Fibroblast of lung (primary cell): ENCODE results near the gene EIF4E2. TPM values are rescaled to one million over a fixed set of nuclear protein-coding genes. Genes with fewer than 3 reads are reported as not detected.

Experiments
- DNase-seq, 2 donors: peaks; one replicate each; pipeline versions ENCODE4 v3.0.0 to v3.0.0-alpha.2; 2010; ENCODE audit warnings: low read depth in 2 of 2
- H2AFZ ChIP-seq: 2 replicates; pipeline ENCODE4 v1.5.1; 2012; ENCODE audit warnings: low read length, control low read depth, inconsistent platforms
- H3K27ac ChIP-seq: 2 replicates; pipeline ENCODE4 v1.5.1; 2011; ENCODE audit warnings: low read length, control low read depth; ENCODE audit not compliant: insufficient read depth
- H3K27me3 ChIP-seq: 2 replicates; pipeline ENCODE4 v1.5.1; 2011; ENCODE audit warnings: mild to moderate bottlenecking, low read length; ENCODE audit not compliant: control insufficient read depth, insufficient read depth
- H3K36me3 ChIP-seq: 2 replicates; pipeline ENCODE4 v1.5.1; 2011; ENCODE audit warnings: low read length; ENCODE audit not compliant: control insufficient read depth, insufficient read depth
- H3K4me1 ChIP-seq: 2 replicates; pipeline ENCODE4 v1.5.1; 2011; ENCODE audit warnings: low read length; ENCODE audit not compliant: control insufficient read depth, insufficient read depth; ENCODE audit errors: extremely low read depth
- H3K4me2 ChIP-seq: 2 replicates; pipeline ENCODE4 v1.5.1; 2011; ENCODE audit warnings: low read length, control low read depth; ENCODE audit not compliant: insufficient read depth; ENCODE audit errors: extremely low read depth
- H3K4me3 ChIP-seq, 4 experiments: fragments of 200-600 bp in 1 of 4; sonication (generic) in 1 of 4; replicated peaks in 1 of 4; 2 replicates each; pipeline ENCODE4 v1.5.1; 2011 to 2016; ENCODE audit warnings: low read length in 4 of 4, low read depth in 3 of 4, mild to moderate bottlenecking in 3 of 4, control low read depth in 2 of 4, inconsistent platforms in 1 of 4, mixed read lengths in 1 of 4; ENCODE audit not compliant: insufficient read depth in 1 of 4; ENCODE audit errors: control extremely low read depth in 1 of 4
- H3K79me2 ChIP-seq: 2 replicates; pipeline ENCODE4 v1.5.1; 2012; ENCODE audit warnings: mild to moderate bottlenecking, low read length, inconsistent platforms; ENCODE audit not compliant: control insufficient read depth, insufficient read depth
- H3K9ac ChIP-seq: 2 replicates; pipeline ENCODE4 v1.5.1; 2011; ENCODE audit warnings: mild to moderate bottlenecking, low read length, control low read depth; ENCODE audit not compliant: insufficient read depth
- H3K9me3 ChIP-seq: 2 replicates; pipeline ENCODE4 v1.5.1; 2012; ENCODE audit warnings: low read depth, low read length; ENCODE audit not compliant: control insufficient read depth, insufficient read depth
- H4K20me1 ChIP-seq: 2 replicates; pipeline ENCODE4 v1.5.1; 2011; ENCODE audit warnings: low read length; ENCODE audit not compliant: control insufficient read depth, insufficient read depth; ENCODE audit errors: extremely low read depth
- EZH2 ChIP-seq: IDR thresholded peaks from 2 replicates; pipeline ENCODE4 v1.5.1; 2012; ENCODE audit warnings: low read length, control low read depth, mild to moderate bottlenecking; ENCODE audit errors: missing control alignments
- polyA plus RNA-seq, 2 donors: library from polyadenylated mRNA; depleted of rRNA in 1 of 2; stranded (reverse) in 1 of 2; unstranded in 1 of 2; fragments of >200 nt; gene quantifications; 2 replicates each; pipeline ENCODE4 v1.2.1, GENCODE V29; 2011 to 2012; ENCODE audit warnings: missing spikeins in 1 of 2
- total RNA-seq: library from RNA; depleted of rRNA; stranded (reverse); fragments of >200 nt; gene quantifications from 2 replicates; pipeline ENCODE4 v1.2.1, GENCODE V29; 2014
- TF ChIP-seq, protein P1 (sequence below), 2 donors: IDR thresholded peaks in 1 of 2; conservative IDR thresholded peaks in 1 of 2; 1 replicate in 1 of 2; 2 replicates in 1 of 2; pipeline ENCODE4 v1.5.1; 2011 to 2012; ENCODE audit warnings: low read length in 2 of 2, control low read depth in 1 of 2, inconsistent platforms in 1 of 2, low read depth in 1 of 2, mild to moderate bottlenecking in 1 of 2

Gene EIF4E2
- total and polyA plus RNA-seq, 2 donors (not counting 1 experiment from before 2014, with no cell fraction given) = 77.6 to 101 TPM

DNA sequence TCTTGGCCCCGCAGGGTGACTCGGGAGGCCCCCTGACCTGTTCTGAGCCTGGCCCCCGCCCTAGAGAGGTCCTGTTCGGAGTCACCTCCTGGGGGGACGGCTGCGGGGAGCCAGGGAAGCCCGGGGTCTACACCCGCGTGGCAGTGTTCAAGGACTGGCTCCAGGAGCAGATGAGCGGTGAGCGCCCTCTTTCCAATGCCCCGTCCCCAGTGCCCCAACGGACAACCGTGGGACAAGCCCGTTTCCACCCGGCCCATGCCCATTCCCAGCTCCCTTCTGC is 27.1 kb upstream of the EIF4E2 start:
- H3K4me3 ChIP-seq = no peak overlapping the region
- no peak for DNase-seq
- TF ChIP-seq, protein P1, sequence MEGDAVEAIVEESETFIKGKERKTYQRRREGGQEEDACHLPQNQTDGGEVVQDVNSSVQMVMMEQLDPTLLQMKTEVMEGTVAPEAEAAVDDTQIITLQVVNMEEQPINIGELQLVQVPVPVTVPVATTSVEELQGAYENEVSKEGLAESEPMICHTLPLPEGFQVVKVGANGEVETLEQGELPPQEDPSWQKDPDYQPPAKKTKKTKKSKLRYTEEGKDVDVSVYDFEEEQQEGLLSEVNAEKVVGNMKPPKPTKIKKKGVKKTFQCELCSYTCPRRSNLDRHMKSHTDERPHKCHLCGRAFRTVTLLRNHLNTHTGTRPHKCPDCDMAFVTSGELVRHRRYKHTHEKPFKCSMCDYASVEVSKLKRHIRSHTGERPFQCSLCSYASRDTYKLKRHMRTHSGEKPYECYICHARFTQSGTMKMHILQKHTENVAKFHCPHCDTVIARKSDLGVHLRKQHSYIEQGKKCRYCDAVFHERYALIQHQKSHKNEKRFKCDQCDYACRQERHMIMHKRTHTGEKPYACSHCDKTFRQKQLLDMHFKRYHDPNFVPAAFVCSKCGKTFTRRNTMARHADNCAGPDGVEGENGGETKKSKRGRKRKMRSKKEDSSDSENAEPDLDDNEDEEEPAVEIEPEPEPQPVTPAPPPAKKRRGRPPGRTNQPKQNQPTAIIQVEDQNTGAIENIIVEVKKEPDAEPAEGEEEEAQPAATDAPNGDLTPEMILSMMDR (conservative IDR thresholded peaks at IDR 0.05 in 1 of 2, IDR thresholded peaks at IDR 0.05 in 1 of 2; ENCODE audit: low read depth in 1 of 2, low read length in 2 of 2) = no peak
- TF ChIP-seq EZH2 = peak; percentile 68
- no peak overlapping the region for H2AFZ ChIP-seq
- H4K20me1 ChIP-seq = no peaks in the 10 kb centered on the region
- H3K79me2 ChIP-seq = no peaks in the 10 kb centered on the region
- H3K4me2 ChIP-seq = no peak overlapping the region
- no peaks in the 10 kb centered on the region for H3K4me1 ChIP-seq
- H3K9me3 ChIP-seq = no peaks in the 10 kb centered on the region
- H3K9ac ChIP-seq = no peak overlapping the region
- H3K27ac ChIP-seq = no peak overlapping the region
- H3K27me3 ChIP-seq = peaks cover 15% of the 10 kb centered on the region
- no peaks in the 10 kb centered on the region for H3K36me3 ChIP-seq

DNA sequence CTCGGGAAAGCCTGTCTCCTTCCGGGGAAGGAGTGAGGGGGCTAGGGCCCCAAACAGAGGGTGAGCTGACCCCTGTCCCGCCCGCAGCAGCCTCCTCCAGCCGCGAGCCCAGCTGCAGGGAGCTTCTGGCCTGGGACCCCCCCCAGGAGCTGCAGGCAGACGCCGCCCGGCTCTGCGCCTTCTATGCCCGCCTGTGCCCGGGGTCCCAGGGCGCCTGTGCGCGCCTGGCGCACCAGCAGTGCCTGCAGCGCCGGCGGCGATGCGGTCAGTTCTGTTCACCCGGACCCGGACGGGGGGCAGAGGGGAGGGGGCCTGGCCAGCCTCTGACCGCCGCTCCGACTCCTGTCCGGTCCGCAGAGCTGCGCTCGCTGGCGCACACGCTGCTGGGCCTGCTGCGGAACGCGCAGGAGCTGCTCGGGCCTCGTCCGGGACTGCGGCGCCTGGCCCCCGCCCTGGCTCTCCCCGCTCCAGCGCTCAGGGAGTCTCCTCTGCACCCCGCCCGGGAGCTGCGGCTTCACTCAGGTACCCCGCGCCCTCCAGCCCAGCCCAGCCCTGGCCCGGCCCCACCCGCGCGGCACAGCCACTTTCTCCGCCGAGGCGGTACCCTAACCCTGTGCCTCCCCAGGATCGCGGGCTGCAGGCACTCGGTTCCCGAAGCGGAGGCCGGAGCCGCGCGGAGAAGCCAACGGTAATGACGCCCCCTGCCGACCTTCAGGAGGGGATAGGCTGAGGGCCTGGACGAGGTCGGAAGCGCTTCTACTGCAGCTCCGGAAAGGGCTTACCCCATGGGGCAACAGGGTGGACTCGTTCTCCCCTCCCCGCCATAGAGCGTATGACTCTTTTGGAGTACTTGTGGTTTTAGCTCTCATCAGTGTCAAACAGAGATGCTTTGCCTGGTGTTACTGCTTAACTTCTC is 26.5 kb upstream of the EIF4E2 start:
- Histone ChIP-seq H2AFZ (no peak overlapping the region), H3K9me3 (no peaks in the 10 kb centered on the region), H3K27ac (no peak overlapping the region), H3K79me2 (no peaks in the 10 kb centered on the region), H3K4me1 (no peaks in the 10 kb centered on the region), H3K27me3 (peaks cover 15% of the 10 kb centered on the region), H4K20me1 (no peaks in the 10 kb centered on the region), H3K4me3 (peak overlapping the region in 1 of 4 experiments; percentile 2), H3K4me2 (peak overlapping the region; percentile 35), H3K9ac (no peak overlapping the region), H3K36me3 (no peaks in the 10 kb centered on the region)
- TF ChIP-seq, protein P1 (conservative IDR thresholded peaks at IDR 0.05 in 1 of 2, IDR thresholded peaks at IDR 0.05 in 1 of 2; ENCODE audit: low read depth in 1 of 2, low read length in 2 of 2) = no peak
- TF ChIP-seq EZH2 = peak; percentile 8
- DNase-seq = peak; percentile 15 to 28

DNA sequence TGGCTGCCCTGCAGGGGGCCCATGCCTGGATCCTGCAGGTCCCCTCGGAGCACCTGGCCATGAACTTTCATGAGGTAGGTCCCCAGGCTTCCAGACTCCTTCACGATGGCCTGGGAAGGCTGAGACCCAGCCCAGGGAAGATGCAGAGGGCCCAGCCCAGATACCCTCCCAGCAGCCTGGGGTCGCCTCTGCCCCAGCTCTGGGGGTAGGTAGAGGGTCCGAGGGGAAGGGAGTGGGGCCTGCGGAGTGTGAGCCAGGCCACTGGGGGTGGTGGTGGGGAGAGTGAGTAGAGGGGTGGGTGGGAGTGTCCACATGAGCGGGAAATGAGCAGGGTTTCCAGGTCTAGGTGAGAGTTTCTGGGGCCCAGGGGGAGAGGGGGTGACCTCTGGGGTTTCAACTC is 25.7 kb upstream of the EIF4E2 start:
- H3K9me3 ChIP-seq = no peaks in the 10 kb centered on the region
- H3K36me3 ChIP-seq = no peaks in the 10 kb centered on the region
- H3K79me2 ChIP-seq = no peaks in the 10 kb centered on the region
- no peak overlapping the region for H3K9ac ChIP-seq
- no peak overlapping the region for H3K4me3 ChIP-seq
- no peak overlapping the region for H3K27ac ChIP-seq
- no peak for DNase-seq
- H3K4me2 ChIP-seq = no peak overlapping the region
- H4K20me1 ChIP-seq = no peaks in the 10 kb centered on the region
- no peak overlapping the region for H2AFZ ChIP-seq
- TF ChIP-seq, protein P1 (conservative IDR thresholded peaks at IDR 0.05 in 1 of 2, IDR thresholded peaks at IDR 0.05 in 1 of 2; ENCODE audit: low read depth in 1 of 2, low read length in 2 of 2) = no peak
- no peak for TF ChIP-seq EZH2
- peaks cover 15% of the 10 kb centered on the region for H3K27me3 ChIP-seq
- H3K4me1 ChIP-seq = no peaks in the 10 kb centered on the region
